Panc1 (cell line): Measurements from ENCODE around the gene FEN1. TPM values are rescaled to one million over a fixed set of nuclear protein-coding genes. Genes with fewer than 3 reads are reported as not detected.

Experiments used
- ATAC-seq: fragments of 200-7000 bp; cut with Tn5 transposase; 2 replicates; pipeline ENCODE4 v1.9.1; 2020; ENCODE audit warnings: mild to moderate bottlenecking, moderate library complexity
- BruUV-seq: library from RNA; stranded (reverse); fragments of 400-500 nt; replicated peaks from 2 replicates; lab custom pipeline; 2021; lab: Mats Ljungman, UMichigan
- CTCF ChIA-PET: fragments of 300-600 bp; sonication (Branson Sonifier 250); formaldehyde crosslinking; loops from one replicate; lab custom pipeline; 2022; ENCODE audit warnings: antibody characterized with exemption; lab: Charles Lee
- POLR2A ChIA-PET: fragments of 300-600 bp; sonication (Branson Sonifier 250); formaldehyde crosslinking; loops from one replicate; lab custom pipeline; 2022; ENCODE audit warnings: antibody characterized with exemption; lab: Charles Lee
- DNase-seq: peaks from one replicate; pipeline ENCODE4 v3.0.0-alpha.2; 2010; ENCODE audit warnings: low read depth, low spot score
- H3K27ac ChIP-seq: 2 replicates; pipeline ENCODE4 v1.5.1; 2011; ENCODE audit warnings: mild to moderate bottlenecking, low read length, inconsistent platforms
- H3K27me3 ChIP-seq: fragments of 200-500 bp; sonication (Bioruptor generic); 2 replicates; pipeline ENCODE4 v1.6.0; 2014; ENCODE audit warnings: low read length, inconsistent platforms; ENCODE audit not compliant: control insufficient read depth, insufficient read depth
- H3K36me3 ChIP-seq: fragments of 200-500 bp; sonication (Bioruptor generic); 2 replicates; pipeline ENCODE4 v1.5.1; 2014; ENCODE audit warnings: inconsistent platforms, mild to moderate bottlenecking, low read length, moderate library complexity; ENCODE audit not compliant: control insufficient read depth, insufficient read depth
- H3K4me1 ChIP-seq: 2 replicates; pipeline ENCODE4 v1.5.1; 2011; ENCODE audit warnings: inconsistent platforms, mild to moderate bottlenecking, low read length, moderate library complexity; ENCODE audit not compliant: control insufficient read depth, insufficient read depth
- H3K4me3 ChIP-seq, 2 experiments: 2 replicates each; pipeline ENCODE4 v1.5.1; 2011 to 2012; ENCODE audit warnings: low read depth in 2 of 2, low read length in 2 of 2, mild to moderate bottlenecking in 2 of 2, inconsistent platforms in 1 of 2, moderate library complexity in 1 of 2
- H3K9me3 ChIP-seq: fragments of 200-500 bp; sonication (Bioruptor generic); 2 replicates; pipeline ENCODE4 v1.5.1; 2014; ENCODE audit warnings: low read depth, mild to moderate bottlenecking, inconsistent platforms, low read length, moderate library complexity; ENCODE audit not compliant: control insufficient read depth, insufficient read depth
- CTCF ChIP-seq: fragments of 450-650 bp; IDR thresholded peaks from 2 replicates; pipeline ENCODE4 v1.5.1; 2017; ENCODE audit warnings: mild to moderate bottlenecking
- POLR2AphosphoS5 ChIP-seq: IDR thresholded peaks from 2 replicates; pipeline ENCODE4 v1.6.1; 2012; ENCODE audit warnings: mild to moderate bottlenecking, low read depth, low read length, moderate library complexity
- REST ChIP-seq, 2 experiments: IDR thresholded peaks; 2 replicates each; pipeline ENCODE4 v1.6.1; 2011 to 2012; ENCODE audit warnings: low read depth in 2 of 2, control low read depth in 1 of 2, low read length in 1 of 2, mild to moderate bottlenecking in 1 of 2, moderate library complexity in 1 of 2; ENCODE audit not compliant: insufficient read depth in 1 of 2
- SIN3A ChIP-seq: IDR thresholded peaks from 2 replicates; pipeline ENCODE4 v1.6.1; 2012; ENCODE audit warnings: low read depth, mild to moderate bottlenecking, low read length, moderate library complexity, borderline replicate concordance; ENCODE audit not compliant: insufficient read depth
- TCF7L2 ChIP-seq: IDR thresholded peaks from 2 replicates; pipeline ENCODE4 v1.6.1; 2011; ENCODE audit warnings: mild to moderate bottlenecking, low read depth, low read length, inconsistent platforms
- in situ Hi-C: cut with HindIII; loops from 2 replicates; pipeline ENCODE4 v1.10.0; 2016; ENCODE audit warnings: low sequenced_read_pairs, low pct_unique_long_range_greater_than_20kb
- intact Hi-C: fragments of 100-400 bp; cut with micrococcal nuclease; formaldehyde crosslinking; loops from one replicate; pipeline ENCODE4 v1.10.0; 2022; ENCODE audit not compliant: unreplicated experiment
- total RNA-seq: library from RNA; stranded (reverse); gene quantifications from one replicate; pipeline ENCODE4 v1.2.1, GENCODE V29; 2021; ENCODE audit not compliant: unreplicated experiment

FEN1 gene
- total RNA-seq, 1 experiment from 2014 or later: 67.6 TPM

- no peak for DNase-seq
- TF ChIP-seq CTCF: no peak
- no peak for TF ChIP-seq SIN3A
- intact Hi-C loops (loop anchor here (2.0 kb wide), 1 partner anchor 48 kb away; no protein-coding TSS in a partner anchor), in situ Hi-C loops (no loop called here)
- Histone ChIP-seq H3K36me3 (no peaks in the 10 kb centered on the region; the same call in 1 of the 2 replicates), H3K27me3 (no peaks in the 10 kb centered on the region), H3K4me1 (no peaks in the 10 kb centered on the region), H3K27ac (no peak overlapping the region), H3K9me3 (no peaks in the 10 kb centered on the region), H3K4me3 (no peak overlapping the region)
- BruUV-seq: no TSS peak
- ChIA-PET POLR2A (no interaction called here), CTCF (no interaction called here)
- no peak for ATAC-seq
Observed at GRCh38 chr11:61844909-61845565, 52.3 kb downstream of the FEN1 start.

- intact Hi-C loops (no loop called here), in situ Hi-C loops (no loop called here)
- no peaks in the 10 kb centered on the region for H3K9me3 ChIP-seq
- BruUV-seq: no TSS peak
- POLR2A ChIA-PET: no interaction called here
- no peak for DNase-seq
- CTCF ChIA-PET: interaction anchor here (0.7 kb wide), 1 partner anchor 257 kb away, joined by 3 read pairs; no protein-coding TSS in a partner anchor
- H3K4me1 ChIP-seq: no peaks in the 10 kb centered on the region
- no peak for ATAC-seq
- no peak overlapping the region for H3K4me3 ChIP-seq
- no peak overlapping the region for H3K27ac ChIP-seq
- TF ChIP-seq TCF7L2 (no peak), SIN3A (no peak), POLR2AphosphoS5 (no peak), REST (IDR thresholded peaks at IDR 0.05; ENCODE audit: insufficient read depth in 1 of 2, low read depth in 2 of 2, low read length in 1 of 2) (no peak), CTCF (no peak)
- H3K36me3 ChIP-seq: peaks cover 2% of the 10 kb centered on the region; the same call in 1 of the 2 replicates
- H3K27me3 ChIP-seq: no peaks in the 10 kb centered on the region
Observed at GRCh38 chr11:61846362-61847020, 53.8 kb downstream of the FEN1 start.

Other genes starting within 250 kb of the FEN1 start
- 2.5 TPM for gene SYT7, start 211.8 kb upstream of the FEN1 start, total RNA-seq
- 6.4 TPM for gene DAGLA, start 112.5 kb upstream of the FEN1 start, total RNA-seq
- gene MYRF, start 40.3 kb upstream of the FEN1 start, total RNA-seq: 2.8 TPM
- gene TMEM258, start 312 bp upstream of the FEN1 start, total RNA-seq: 139 TPM
- 186 TPM for gene FADS1, start 24.1 kb downstream of the FEN1 start, total RNA-seq
- gene FADS2, start 35.4 kb downstream of the FEN1 start, total RNA-seq: 679 TPM
- 22.6 TPM for gene FADS3, start 98.6 kb downstream of the FEN1 start, total RNA-seq
- 8.9 TPM for gene RAB3IL1, start 124.7 kb downstream of the FEN1 start, total RNA-seq
- 0.13 TPM for gene BEST1, start 157.4 kb downstream of the FEN1 start, total RNA-seq
- gene FTH1, start 174.7 kb downstream of the FEN1 start, total RNA-seq: 2,322 TPM